ENCODE measurements around the gene IGSF1.

- no peak for TF ChIP-seq POLR2AphosphoS5 (IDR thresholded peaks at IDR 0.05; ENCODE audit: borderline replicate concordance, low read depth, low read length)
- no peak for TF ChIP-seq EZH2 (IDR thresholded peaks at IDR 0.05)
- TF ChIP-seq FOXP2 (optimal IDR thresholded peaks at IDR 0.05; ENCODE audit: control extremely low read depth, extremely low read length, insufficient read depth): no peak
Measured at GRCh38 chrX:131306601-131307000, 17.5 kb upstream of the IGSF1 start.

Measured in SK-N-MC (cell line).